Tibial nerve (tissue), 4 donors: ENCODE measurements around the gene SNAPC2. TPM values are rescaled to one million over a fixed set of nuclear protein-coding genes. Genes with fewer than 3 reads are reported as not detected.

Experiments used
- DNase-seq, 2 donors: peaks; one replicate each; pipeline ENCODE4 v3.0.0-alpha.2; 2019; ENCODE audit warnings: low spot score in 2 of 2
- H3K27ac ChIP-seq, 4 donors: fragments of 200-600 bp; sonication (generic) in 3 of 4; one replicate each; pipeline ENCODE4 v1.5.1; 2017 to 2019; ENCODE audit warnings: mild to moderate bottlenecking in 1 of 4
- H3K27me3 ChIP-seq, 2 donors: fragments of 200-600 bp; sonication (generic) in 1 of 2; one replicate each; pipeline versions ENCODE4 v1.5.1 to v1.6.0; 2017 to 2019
- H3K36me3 ChIP-seq, 3 donors: fragments of 200-600 bp; sonication (generic); one replicate each; pipeline ENCODE4 v1.5.1; 2018 to 2019
- H3K4me1 ChIP-seq, 4 donors: fragments of 200-600 bp; sonication (generic) in 3 of 4; one replicate each; pipeline ENCODE4 v1.5.1; 2017 to 2019
- H3K4me3 ChIP-seq, 4 donors: fragments of 200-600 bp; sonication (generic) in 3 of 4; one replicate each; pipeline ENCODE4 v1.5.1; 2017 to 2019; ENCODE audit warnings: mild to moderate bottlenecking in 1 of 4, moderate library complexity in 1 of 4
- H3K9me3 ChIP-seq, 4 donors: fragments of 200-600 bp; sonication (generic) in 3 of 4; one replicate each; pipeline ENCODE4 v1.5.1; 2017 to 2019
- EP300 ChIP-seq, 2 donors: sonication (generic); formaldehyde crosslinking; IDR thresholded peaks; one replicate each; pipeline ENCODE4 v1.6.1; 2017; ENCODE audit warnings: antibody characterized with exemption in 2 of 2, mild to moderate bottlenecking in 1 of 2
- POLR2A ChIP-seq, 2 donors: fragments of 450-650 bp; IDR thresholded peaks; one replicate each; pipeline ENCODE4 v1.6.1; 2017; ENCODE audit warnings: antibody characterized with exemption in 2 of 2, mild to moderate bottlenecking in 2 of 2, moderate library complexity in 2 of 2
- WGBS, 2 donors: methylation state at CpG; one replicate each; pipeline ENCODE4 v1.1.5; 2018; 5-methylcytosine and 5-hydroxymethylcytosine counted together
- total RNA-seq, 4 donors: library from RNA; depleted of rRNA; stranded (reverse); fragments of >200 nt; gene quantifications; one replicate each; pipeline ENCODE4 v1.1.0, GENCODE V29; 2016
- TF ChIP-seq, protein P1 (sequence below), 5 experiments: fragments of 200-600 bp in 3 of 5; fragments of 450-650 bp in 2 of 5; sonication (generic) in 3 of 5; IDR thresholded peaks; one replicate each; pipeline ENCODE4 v1.5.1; 2016 to 2019; ENCODE audit warnings: antibody characterized with exemption in 5 of 5, mild to moderate bottlenecking in 3 of 5, moderate library complexity in 2 of 5

Gene SNAPC2
- total RNA-seq, 4 donors from 2014 or later: 11.6 to 26.4 (median 16.1) TPM

DNA sequence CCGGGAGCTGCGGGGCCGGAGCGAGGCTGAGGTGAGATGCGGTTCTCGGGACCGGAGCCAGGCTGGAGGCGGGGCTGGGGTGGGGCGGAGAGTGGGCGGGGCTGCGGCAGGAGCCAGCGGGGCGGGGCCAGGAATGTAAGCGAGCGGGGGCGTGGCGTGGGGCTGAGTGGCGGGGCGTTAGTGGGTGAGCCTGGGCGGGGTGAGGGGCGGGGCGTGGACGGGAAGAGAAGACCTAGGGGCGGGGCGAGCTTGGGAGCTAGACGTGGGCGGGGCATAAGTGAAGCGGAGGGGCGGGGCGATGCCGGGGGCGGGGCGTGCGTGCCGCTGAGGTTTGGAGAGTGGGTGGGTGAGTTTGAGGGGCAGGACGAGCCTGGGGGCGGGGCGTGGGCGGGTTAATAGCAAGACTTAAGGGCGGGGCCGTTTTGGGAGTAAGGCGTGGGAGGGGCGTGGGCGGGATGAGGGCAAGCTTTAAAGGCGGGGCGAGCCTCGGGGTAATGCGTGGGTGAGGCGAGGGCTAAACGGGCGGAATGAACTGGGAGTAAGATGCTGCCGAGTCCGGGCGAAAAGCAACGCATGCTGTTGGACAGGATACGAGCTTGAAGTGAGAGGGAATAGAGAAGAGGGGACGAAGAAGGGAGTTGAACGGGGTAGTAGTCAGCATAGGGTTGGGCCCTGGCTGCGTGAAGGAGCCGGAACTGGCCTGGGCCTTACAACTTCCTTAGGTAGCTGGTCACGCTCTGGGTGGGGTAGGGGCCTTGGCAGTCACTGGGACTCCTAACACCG is 572 bp downstream of the SNAPC2 start:
- Histone ChIP-seq H3K27ac (peak overlapping the region; percentile 62 to 93 (median 88)), H3K9me3 (no peaks in the 10 kb centered on the region), H3K27me3 (peaks cover 0 to 35% of the 10 kb centered on the region in 2 donors), H3K4me3 (peak overlapping the region; percentile 56 to 93 (median 87)), H3K4me1 (peaks cover 0 to 87% (median 37%) of the 10 kb centered on the region in 4 donors), H3K36me3 (peaks cover 0 to 19% (median 0%) of the 10 kb centered on the region in 3 donors)
- 2% methylated on average over 44 to 53 of the region's 62 CpGs for WGBS, 2 donors
- DNase-seq: peak; percentile 100
- TF ChIP-seq EP300 (IDR thresholded peaks at IDR 0.05): peak in 1 of 2 donors; percentile 74
- TF ChIP-seq, protein P1, sequence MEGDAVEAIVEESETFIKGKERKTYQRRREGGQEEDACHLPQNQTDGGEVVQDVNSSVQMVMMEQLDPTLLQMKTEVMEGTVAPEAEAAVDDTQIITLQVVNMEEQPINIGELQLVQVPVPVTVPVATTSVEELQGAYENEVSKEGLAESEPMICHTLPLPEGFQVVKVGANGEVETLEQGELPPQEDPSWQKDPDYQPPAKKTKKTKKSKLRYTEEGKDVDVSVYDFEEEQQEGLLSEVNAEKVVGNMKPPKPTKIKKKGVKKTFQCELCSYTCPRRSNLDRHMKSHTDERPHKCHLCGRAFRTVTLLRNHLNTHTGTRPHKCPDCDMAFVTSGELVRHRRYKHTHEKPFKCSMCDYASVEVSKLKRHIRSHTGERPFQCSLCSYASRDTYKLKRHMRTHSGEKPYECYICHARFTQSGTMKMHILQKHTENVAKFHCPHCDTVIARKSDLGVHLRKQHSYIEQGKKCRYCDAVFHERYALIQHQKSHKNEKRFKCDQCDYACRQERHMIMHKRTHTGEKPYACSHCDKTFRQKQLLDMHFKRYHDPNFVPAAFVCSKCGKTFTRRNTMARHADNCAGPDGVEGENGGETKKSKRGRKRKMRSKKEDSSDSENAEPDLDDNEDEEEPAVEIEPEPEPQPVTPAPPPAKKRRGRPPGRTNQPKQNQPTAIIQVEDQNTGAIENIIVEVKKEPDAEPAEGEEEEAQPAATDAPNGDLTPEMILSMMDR (IDR thresholded peaks at IDR 0.05): peak in 1 of 5 experiments; percentile 14
- TF ChIP-seq POLR2A (IDR thresholded peaks at IDR 0.05): peak in 1 of 2 donors; percentile 54

DNA sequence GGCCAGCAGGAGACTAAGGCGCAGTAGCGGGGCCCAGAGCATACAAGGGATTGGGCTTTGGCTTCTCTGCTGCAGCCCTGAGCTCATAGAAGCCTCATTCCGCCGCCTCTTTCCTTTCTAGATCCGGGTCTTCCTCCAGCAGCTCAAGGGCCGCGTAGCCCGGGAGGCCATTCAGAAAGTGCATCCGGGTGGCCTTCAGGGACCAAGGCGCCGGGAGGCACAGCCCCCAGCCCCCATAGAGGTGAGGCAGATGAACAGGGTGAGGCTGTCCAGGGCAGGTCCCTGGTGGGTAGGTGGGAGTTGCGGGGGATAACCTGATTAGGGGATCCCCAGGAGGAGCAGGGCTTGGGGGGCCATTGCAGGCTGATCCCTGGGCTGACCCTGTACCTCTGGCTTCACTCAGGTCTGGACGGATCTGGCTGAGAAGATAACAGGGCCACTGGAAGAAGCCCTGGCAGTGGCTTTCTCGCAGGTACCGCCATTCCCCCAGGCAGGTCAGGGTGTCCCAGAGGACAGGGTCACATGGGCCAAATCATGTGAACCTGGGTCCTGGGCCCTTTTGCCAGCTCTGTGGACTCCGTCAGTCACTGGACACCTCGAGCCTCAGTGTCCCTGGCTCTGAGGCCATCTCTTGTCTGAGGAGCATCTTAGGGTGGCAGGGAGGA is 1.3 kb downstream of the SNAPC2 start:
- Histone ChIP-seq H3K27me3 (peaks cover 0 to 28% of the 10 kb centered on the region in 2 donors), H3K4me3 (peak overlapping the region; percentile 35 to 85 (median 55)), H3K27ac (peak overlapping the region in 3 of 4 donors; percentile 66 to 93 (median 90)), H3K36me3 (peaks cover 0 to 19% (median 0%) of the 10 kb centered on the region in 3 donors), H3K9me3 (no peaks in the 10 kb centered on the region), H3K4me1 (peaks cover 0 to 84% (median 34%) of the 10 kb centered on the region in 4 donors)
- 30 to 33% methylated on average over 16 to 17 of the region's 17 CpGs for WGBS, 2 donors
- no peak for DNase-seq
- no peak for TF ChIP-seq EP300 (IDR thresholded peaks at IDR 0.05)
- no peak for TF ChIP-seq POLR2A (IDR thresholded peaks at IDR 0.05)
- TF ChIP-seq, protein P1 (IDR thresholded peaks at IDR 0.05): no peak

DNA sequence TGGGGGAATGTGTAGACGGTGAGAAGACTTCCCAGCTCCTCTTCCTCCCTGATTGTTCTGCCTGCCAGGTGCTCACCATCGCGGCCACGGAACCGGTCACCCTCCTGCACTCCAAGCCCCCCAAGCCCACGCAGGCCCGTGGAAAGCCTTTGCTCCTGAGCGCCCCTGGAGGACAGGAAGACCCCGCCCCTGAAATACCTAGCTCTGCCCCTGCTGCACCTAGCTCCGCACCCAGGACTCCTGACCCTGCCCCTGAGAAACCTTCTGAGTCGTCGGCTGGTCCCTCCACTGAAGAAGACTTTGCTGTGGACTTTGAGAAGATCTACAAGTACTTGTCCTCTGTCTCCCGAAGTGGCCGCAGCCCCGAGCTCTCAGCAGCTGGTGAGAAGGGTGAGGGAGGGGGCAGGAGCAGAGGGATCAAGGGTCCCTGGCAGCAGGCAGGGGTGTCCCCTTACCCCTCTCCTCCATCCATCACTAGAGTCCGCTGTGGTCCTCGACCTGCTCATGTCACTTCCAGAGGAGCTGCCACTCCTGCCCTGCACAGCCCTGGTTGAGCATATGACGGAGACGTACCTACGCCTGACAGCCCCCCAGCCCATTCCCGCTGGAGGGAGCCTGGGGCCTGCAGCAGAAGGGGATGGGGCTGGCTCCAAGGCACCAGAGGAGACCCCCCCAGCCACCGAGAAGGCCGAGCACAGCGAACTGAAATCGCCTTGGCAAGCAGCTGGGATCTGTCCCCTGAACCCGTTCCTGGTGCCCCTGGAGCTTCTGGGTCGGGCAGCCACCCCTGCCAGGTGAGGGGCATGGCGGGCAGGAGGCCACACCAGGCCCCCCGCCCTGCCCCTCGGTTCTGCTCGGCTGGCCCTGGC is 2.1 kb downstream of the SNAPC2 start:
- Histone ChIP-seq H3K27me3 (peaks cover 0 to 21% of the 10 kb centered on the region in 2 donors), H3K27ac (peak overlapping the region in 2 of 4 donors; percentile 90 to 93), H3K36me3 (peaks cover 0 to 24% (median 0%) of the 10 kb centered on the region in 3 donors), H3K4me1 (peaks cover 0 to 84% (median 35%) of the 10 kb centered on the region in 4 donors), H3K4me3 (peak overlapping the region in 1 of 4 donors; percentile 85), H3K9me3 (no peaks in the 10 kb centered on the region)
- 86 to 91% methylated on average over 25 of the region's 31 CpGs for WGBS, 2 donors
- no peak for DNase-seq
- TF ChIP-seq, protein P1 (IDR thresholded peaks at IDR 0.05): no peak
- TF ChIP-seq POLR2A (IDR thresholded peaks at IDR 0.05) (no peak), EP300 (IDR thresholded peaks at IDR 0.05) (no peak)

DNA sequence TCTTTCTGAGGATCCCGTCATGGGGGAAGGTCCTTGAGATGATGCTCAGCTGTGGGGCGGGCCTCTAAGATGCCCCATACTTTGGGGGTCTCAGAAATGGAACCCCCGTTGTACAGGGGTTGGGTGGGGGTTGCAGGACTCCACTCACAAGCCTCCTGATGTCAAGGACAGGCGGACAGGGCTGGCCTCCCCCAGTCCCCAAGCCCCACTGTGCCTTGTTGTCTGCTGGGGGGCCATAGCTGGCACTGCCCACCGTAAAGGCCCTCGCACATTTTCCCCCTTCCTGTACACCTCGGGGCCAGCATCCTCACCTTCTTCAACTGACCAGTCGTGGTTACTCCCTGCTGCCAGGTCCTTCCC is 2.7 kb downstream of the SNAPC2 start:
- 88 to 89% methylated on average over 8 of the region's 8 CpGs for WGBS, 2 donors
- peaks cover 0 to 84% (median 29%) of the 10 kb centered on the region in 4 donors for H3K4me1 ChIP-seq

More for the DNA sequence above, 2.7 kb downstream of the SNAPC2 start:
- TF ChIP-seq POLR2A (IDR thresholded peaks at IDR 0.05): no peak
- TF ChIP-seq, protein P1 (IDR thresholded peaks at IDR 0.05): no peak
- TF ChIP-seq EP300 (IDR thresholded peaks at IDR 0.05): no peak
- Histone ChIP-seq H3K27ac (no peak overlapping the region), H3K4me3 (no peak overlapping the region), H3K27me3 (peaks cover 0 to 15% of the 10 kb centered on the region in 2 donors), H3K36me3 (peaks cover 0 to 28% (median 0%) of the 10 kb centered on the region in 3 donors), H3K9me3 (no peaks in the 10 kb centered on the region)
- DNase-seq: no peak
